SJSA1 (cell line): ENCODE measurements around the gene MTMR3. TPM values are rescaled to one million over a fixed set of nuclear protein-coding genes. Genes with fewer than 3 reads are reported as not detected.
"Not testable (repeated sequence)": the region's sequence is repeated elsewhere in the genome, so short reads cannot be mapped to it uniquely, and the experiment has no call there.

ENCODE experiments used
- DNase-seq, 2 experiments: peaks; one replicate each; pipeline ENCODE4 v3.0.0-alpha.2; 2015 to 2020; ENCODE audit warnings: low spot score in 2 of 2, low read depth in 1 of 2
- H3K27ac ChIP-seq: fragments of 250-450 bp; sonication (Bioruptor Pico); 2 replicates; pipeline ENCODE4 v1.5.1; 2020; ENCODE audit warnings: mild to moderate bottlenecking, moderate library complexity
- H3K27me3 ChIP-seq: fragments of 250-450 bp; sonication (Bioruptor Pico); replicated peaks from 2 replicates; pipeline ENCODE4 v1.5.1; 2020; ENCODE audit warnings: mild to moderate bottlenecking, moderate library complexity
- H3K36me3 ChIP-seq: fragments of 250-450 bp; sonication (Bioruptor Pico); 2 replicates; pipeline ENCODE4 v1.5.1; 2020; ENCODE audit warnings: mild to moderate bottlenecking
- H3K4me1 ChIP-seq: fragments of 250-450 bp; sonication (Bioruptor Pico); replicated peaks from 2 replicates; pipeline ENCODE4 v1.6.1; 2021; ENCODE audit warnings: mild to moderate bottlenecking
- H3K4me3 ChIP-seq: fragments of 250-450 bp; sonication (Bioruptor Pico); 2 replicates; pipeline ENCODE4 v1.5.1; 2020; ENCODE audit warnings: mild to moderate bottlenecking
- H3K9me3 ChIP-seq: fragments of 250-450 bp; sonication (Bioruptor Pico); replicated peaks from 2 replicates; pipeline ENCODE4 v1.5.1; 2020; ENCODE audit warnings: mild to moderate bottlenecking
- total RNA-seq: library from RNA; depleted of rRNA; stranded (reverse); fragments of >200 nt; shearing (Covaris generic); gene quantifications from 2 replicates; pipeline ENCODE4 v1.2.3, GENCODE V29; 2014

MTMR3 gene
- total RNA-seq, 1 experiment from 2014 or later, result 26.4 TPM

GRCh38 chr22:29972121-29972520, 89.1 kb downstream of the MTMR3 start:
- Histone ChIP-seq H3K4me1 (peaks cover 12% of the 10 kb centered on the region), H3K9me3 (no peaks in the 10 kb centered on the region), H3K27ac (no peak overlapping the region), H3K27me3 (no peaks in the 10 kb centered on the region), H3K4me3 (no peak overlapping the region), H3K36me3 (0 out of 2 replicates have a peak, but pooled peaks cover 6% of the 10 kb centered on the region)
- no peak for DNase-seq

GRCh38 chr22:29973269-29973668, 90.3 kb downstream of the MTMR3 start:
- Histone ChIP-seq H3K9me3 (no peaks in the 10 kb centered on the region), H3K4me1 (peaks cover 12% of the 10 kb centered on the region), H3K27me3 (no peaks in the 10 kb centered on the region), H3K36me3 (0 out of 2 replicates have a peak, but pooled peaks cover 6% of the 10 kb centered on the region), H3K4me3 (no peak overlapping the region), H3K27ac (no peak overlapping the region)
- no peak for DNase-seq

- not testable (repeated sequence) for H3K36me3 ChIP-seq, H3K27me3 ChIP-seq, H3K27ac ChIP-seq, H3K9me3 ChIP-seq, H3K4me3 ChIP-seq
- H3K4me1 ChIP-seq, result peaks cover 12% of the 10 kb centered on the region
- peak in 1 of 2 experiments; percentile 31 for DNase-seq
These were observed 90.7 kb downstream of the MTMR3 start for GRCh38 chr22:29973680-29974079.

- H3K27ac ChIP-seq, result no peak overlapping the region
- DNase-seq, result no peak
- no peak overlapping the region for H3K4me3 ChIP-seq
- peaks cover 17% of the 10 kb centered on the region for H3K4me1 ChIP-seq
- H3K9me3 ChIP-seq, result no peaks in the 10 kb centered on the region
- no peaks in the 10 kb centered on the region for H3K27me3 ChIP-seq
- peaks cover 20% of the 10 kb centered on the region; the same call in 1 of the 2 replicates for H3K36me3 ChIP-seq
These were observed 92.5 kb downstream of the MTMR3 start for GRCh38 chr22:29975494-29975893.

GRCh38 chr22:29977107-29977506, 94.1 kb downstream of the MTMR3 start:
- Histone ChIP-seq H3K4me3 (no peak overlapping the region), H3K4me1 (peaks cover 17% of the 10 kb centered on the region), H3K9me3 (no peaks in the 10 kb centered on the region), H3K27ac (no peak overlapping the region), H3K36me3 (peaks cover 20% of the 10 kb centered on the region; the same call in 1 of the 2 replicates), H3K27me3 (no peaks in the 10 kb centered on the region)
- DNase-seq, result no peak

- Histone ChIP-seq H3K4me1 (0 out of 2 replicates have a peak, but pooled peaks cover 5% of the 10 kb centered on the region), H3K27ac (no peak overlapping the region), H3K36me3 (peaks cover 18% of the 10 kb centered on the region; the same call in 1 of the 2 replicates), H3K9me3 (no peaks in the 10 kb centered on the region), H3K27me3 (no peaks in the 10 kb centered on the region), H3K4me3 (no peak overlapping the region)
- DNase-seq, result no peak
These were observed 96.9 kb downstream of the MTMR3 start for GRCh38 chr22:29979777-29980321.

- H3K27me3 ChIP-seq, result no peaks in the 10 kb centered on the region
- H3K4me1 ChIP-seq, result 0 out of 2 replicates have a peak, but pooled peaks cover 5% of the 10 kb centered on the region
- peaks cover 23% of the 10 kb centered on the region; the same call in 1 of the 2 replicates for H3K36me3 ChIP-seq
- H3K9me3 ChIP-seq, result no peaks in the 10 kb centered on the region
- no peak overlapping the region for H3K4me3 ChIP-seq
- H3K27ac ChIP-seq, result no peak overlapping the region
- DNase-seq, result no peak
These were observed 100.4 kb downstream of the MTMR3 start for GRCh38 chr22:29983296-29983917.

- Histone ChIP-seq H3K9me3 (no peaks in the 10 kb centered on the region), H3K27ac (no peak overlapping the region), H3K36me3 (peaks cover 25% of the 10 kb centered on the region), H3K4me1 (no peaks in the 10 kb centered on the region), H3K27me3 (no peaks in the 10 kb centered on the region), H3K4me3 (no peak overlapping the region)
- no peak for DNase-seq
These were observed 102.9 kb downstream of the MTMR3 start for GRCh38 chr22:29985912-29986311.

- no peak overlapping the region for H3K27ac ChIP-seq
These were observed 104.2 kb downstream of the MTMR3 start for GRCh38 chr22:29987137-29987536.

GRCh38 chr22:29988719-29989118, 105.7 kb downstream of the MTMR3 start:
- no peak for DNase-seq

More at GRCh38 chr22:29987137-29987536, 104.2 kb downstream of the MTMR3 start:
- Histone ChIP-seq H3K4me3 (no peak overlapping the region), H3K36me3 (peaks cover 34% of the 10 kb centered on the region), H3K9me3 (no peaks in the 10 kb centered on the region), H3K27me3 (no peaks in the 10 kb centered on the region), H3K4me1 (no peaks in the 10 kb centered on the region)
- no peak for DNase-seq

GRCh38 chr22:29989446-29989845, 106.5 kb downstream of the MTMR3 start:
- Histone ChIP-seq H3K9me3 (no peaks in the 10 kb centered on the region), H3K36me3 (peaks cover 41% of the 10 kb centered on the region)

More at GRCh38 chr22:29988719-29989118, 105.7 kb downstream of the MTMR3 start:
- Histone ChIP-seq H3K4me3 (no peak overlapping the region), H3K27me3 (no peaks in the 10 kb centered on the region), H3K27ac (no peak overlapping the region), H3K4me1 (peaks cover 5% of the 10 kb centered on the region), H3K9me3 (no peaks in the 10 kb centered on the region), H3K36me3 (peaks cover 43% of the 10 kb centered on the region)

GRCh38 chr22:29992341-29993275, 109.6 kb downstream of the MTMR3 start:
- peaks cover 21% of the 10 kb centered on the region for H3K4me1 ChIP-seq
- H3K36me3 ChIP-seq, result peaks cover 41% of the 10 kb centered on the region
- no peak for DNase-seq
- no peak overlapping the region for H3K27ac ChIP-seq
- H3K27me3 ChIP-seq, result no peaks in the 10 kb centered on the region
- H3K9me3 ChIP-seq, result no peaks in the 10 kb centered on the region
- no peak overlapping the region for H3K4me3 ChIP-seq

More at GRCh38 chr22:29989446-29989845, 106.5 kb downstream of the MTMR3 start:
- H3K4me3 ChIP-seq, result no peak overlapping the region
- DNase-seq, result no peak
- H3K27ac ChIP-seq, result no peak overlapping the region
- H3K4me1 ChIP-seq, result peaks cover 12% of the 10 kb centered on the region
- H3K27me3 ChIP-seq, result no peaks in the 10 kb centered on the region

- H3K36me3 ChIP-seq, result peaks cover 39% of the 10 kb centered on the region
- peaks cover 21% of the 10 kb centered on the region for H3K4me1 ChIP-seq
- H3K9me3 ChIP-seq, result no peaks in the 10 kb centered on the region
- no peak overlapping the region for H3K4me3 ChIP-seq
- peak in 1 of 2 experiments; percentile 51 for DNase-seq
- no peaks in the 10 kb centered on the region for H3K27me3 ChIP-seq
- H3K27ac ChIP-seq, result peak overlapping the region; percentile 38
These were observed 111.2 kb downstream of the MTMR3 start for GRCh38 chr22:29994027-29994715.
